Thymus (tissue), 11 donors: Measurements from ENCODE around the gene FAM117B. TPM values are rescaled to one million over a fixed set of nuclear protein-coding genes. Genes with fewer than 3 reads are reported as not detected.
A peak's percentile ranks its signal among the peaks of the same experiment; 100 is the strongest.
"Not testable (repeated sequence)": the region's sequence is repeated elsewhere in the genome, so short reads cannot be mapped to it uniquely, and the experiment has no call there.

Source experiments
- DNase-seq, 9 donors: peaks; one replicate each; pipeline ENCODE4 v3.0.0-alpha.2; 2013; ENCODE audit warnings: low spot score in 9 of 9, low read depth in 6 of 9, missing footprints in 1 of 9
- H3K27ac ChIP-seq, 2 donors: one replicate each; pipeline ENCODE4 v1.5.1; 2013; ENCODE audit warnings: control low read depth in 1 of 2, low read depth in 1 of 2, low read length in 1 of 2, mild to moderate bottlenecking in 1 of 2, moderate library complexity in 1 of 2
- H3K27me3 ChIP-seq, 2 donors: one replicate each; pipeline ENCODE4 v1.5.1; 2013; ENCODE audit warnings: low read length in 1 of 2; ENCODE audit not compliant: control insufficient read depth in 2 of 2, insufficient read depth in 1 of 2
- H3K36me3 ChIP-seq, 2 donors: one replicate each; pipeline ENCODE4 v1.5.1; 2013; ENCODE audit warnings: low read length in 1 of 2, mild to moderate bottlenecking in 1 of 2, moderate library complexity in 1 of 2; ENCODE audit not compliant: control insufficient read depth in 2 of 2, insufficient read depth in 2 of 2
- H3K4me1 ChIP-seq, 2 donors: one replicate each; pipeline ENCODE4 v1.5.1; 2013; ENCODE audit warnings: low read length in 2 of 2; ENCODE audit not compliant: control insufficient read depth in 2 of 2, insufficient read depth in 2 of 2
- H3K4me3 ChIP-seq, 2 donors: one replicate each; pipeline ENCODE4 v1.5.1; 2013; ENCODE audit warnings: low read length in 2 of 2, control low read depth in 1 of 2, mild to moderate bottlenecking in 1 of 2
- H3K9me3 ChIP-seq, 2 donors: one replicate each; pipeline ENCODE4 v1.5.1; 2013; ENCODE audit warnings: low read length in 1 of 2, mild to moderate bottlenecking in 1 of 2; ENCODE audit not compliant: control insufficient read depth in 2 of 2, insufficient read depth in 1 of 2
- WGBS: extraction: QIAGEN DNeasy Blood & Tissue Kit; methylation state at CpG from one replicate; pipeline ENCODE4 v1.1.7; 2013; 5-methylcytosine and 5-hydroxymethylcytosine counted together
- polyA plus RNA-seq: library from polyadenylated mRNA; stranded (reverse); fragments of 200-250 nt; gene quantifications from one replicate; pipeline ENCODE4 v1.2.3, GENCODE V29; 2013
- total RNA-seq: library from RNA; stranded (reverse); fragments of 120-200 nt; gene quantifications from one replicate; pipeline ENCODE4 v1.2.4, GENCODE V29; 2013
- donor health status: healthy.

The FAM117B gene
- total and polyA plus RNA-seq, 2 donors: 5.7 to 12.0 TPM

GRCh38 chr2:202657876-202658275, 23.1 kb downstream of the FAM117B start:
- Histone ChIP-seq H3K27me3 (no peaks in the 10 kb centered on the region), H3K4me1 (peaks cover 0 to 2% of the 10 kb centered on the region in 2 donors), H3K9me3 (no peaks in the 10 kb centered on the region), H3K4me3 (no peak overlapping the region), H3K27ac (no peak overlapping the region), H3K36me3 (no peaks in the 10 kb centered on the region)
- DNase-seq: no peak

GRCh38 chr2:202660796-202661195, 26.0 kb downstream of the FAM117B start:
- H3K27ac ChIP-seq: no peak overlapping the region
- no peaks in the 10 kb centered on the region for H3K36me3 ChIP-seq
- WGBS: 98% methylated on average over 2 of the region's 2 CpGs
- no peaks in the 10 kb centered on the region for H3K4me1 ChIP-seq
- no peaks in the 10 kb centered on the region for H3K9me3 ChIP-seq
- no peak overlapping the region for H3K4me3 ChIP-seq
- no peak for DNase-seq
- no peaks in the 10 kb centered on the region for H3K27me3 ChIP-seq

- H3K27ac ChIP-seq: no peak overlapping the region
- no peaks in the 10 kb centered on the region for H3K36me3 ChIP-seq
- H3K9me3 ChIP-seq: peaks cover 0 to 2% of the 10 kb centered on the region in 2 donors
- H3K4me1 ChIP-seq: peaks cover 0 to 8% of the 10 kb centered on the region in 2 donors
- DNase-seq: peak in 1 of 9 donors; percentile 39
- no peak overlapping the region for H3K4me3 ChIP-seq
- WGBS: 50% methylated on average over 1 of the region's 1 CpG
- no peaks in the 10 kb centered on the region for H3K27me3 ChIP-seq
Observed at GRCh38 chr2:202669841-202670240, 35.1 kb downstream of the FAM117B start.

- H3K27ac ChIP-seq: no peak overlapping the region
- WGBS: 94% methylated on average over 3 of the region's 3 CpGs
- DNase-seq: no peak
- no peaks in the 10 kb centered on the region for H3K27me3 ChIP-seq
- no peaks in the 10 kb centered on the region for H3K36me3 ChIP-seq
- H3K4me3 ChIP-seq: no peak overlapping the region
- H3K4me1 ChIP-seq: peaks cover 0 to 8% of the 10 kb centered on the region in 2 donors
- peaks cover 0 to 3% of the 10 kb centered on the region in 2 donors for H3K9me3 ChIP-seq
Observed at GRCh38 chr2:202671317-202672035, 36.7 kb downstream of the FAM117B start.

- 99% methylated on average over 6 of the region's 6 CpGs for WGBS
- H3K36me3 ChIP-seq, H3K27ac ChIP-seq, H3K4me3 ChIP-seq, H3K4me1 ChIP-seq, H3K27me3 ChIP-seq, DNase-seq: not testable (repeated sequence)
- peaks cover 0 to 12% of the 10 kb centered on the region in 2 donors for H3K9me3 ChIP-seq
Observed at GRCh38 chr2:202675097-202675496, 40.3 kb downstream of the FAM117B start.

- Histone ChIP-seq H3K27ac (no peak overlapping the region), H3K36me3 (peaks cover 0 to 6% of the 10 kb centered on the region in 2 donors), H3K4me1 (no peaks in the 10 kb centered on the region), H3K4me3 (no peak overlapping the region), H3K9me3 (peaks cover 0 to 22% of the 10 kb centered on the region in 2 donors), H3K27me3 (no peaks in the 10 kb centered on the region)
- 36% methylated on average over 3 of the region's 3 CpGs for WGBS
- DNase-seq: peak in 1 of 9 donors; percentile 26
Observed at GRCh38 chr2:202679980-202680379, 45.2 kb downstream of the FAM117B start.

GRCh38 chr2:202680512-202680911, 45.7 kb downstream of the FAM117B start:
- Histone ChIP-seq H3K4me1 (no peaks in the 10 kb centered on the region), H3K4me3 (no peak overlapping the region), H3K27me3 (no peaks in the 10 kb centered on the region), H3K27ac (no peak overlapping the region), H3K9me3 (peaks cover 0 to 21% of the 10 kb centered on the region in 2 donors), H3K36me3 (peaks cover 0 to 6% of the 10 kb centered on the region in 2 donors)
- no peak for DNase-seq
- WGBS: 95% methylated on average over 1 of the region's 1 CpG

- no peak overlapping the region for H3K4me3 ChIP-seq
- H3K27ac ChIP-seq: no peak overlapping the region
- no peak for DNase-seq
- no peaks in the 10 kb centered on the region for H3K4me1 ChIP-seq
- H3K9me3 ChIP-seq: peaks cover 0 to 21% of the 10 kb centered on the region in 2 donors
- WGBS: over 99% methylated on average over 9 of the region's 9 CpGs
- H3K27me3 ChIP-seq: no peaks in the 10 kb centered on the region
- H3K36me3 ChIP-seq: peaks cover 0 to 6% of the 10 kb centered on the region in 2 donors
Observed at GRCh38 chr2:202681688-202682205, 47.0 kb downstream of the FAM117B start.

- Histone ChIP-seq H3K4me1 (no peaks in the 10 kb centered on the region), H3K36me3 (peaks cover 0 to 6% of the 10 kb centered on the region in 2 donors), H3K4me3 (no peak overlapping the region), H3K9me3 (peaks cover 0 to 21% of the 10 kb centered on the region in 2 donors), H3K27ac (no peak overlapping the region), H3K27me3 (no peaks in the 10 kb centered on the region)
- 98% methylated on average over 12 of the region's 12 CpGs for WGBS
- DNase-seq: no peak
Observed at GRCh38 chr2:202682274-202682673, 47.5 kb downstream of the FAM117B start.
